GM19468 (cell line): ENCODE measurements around the gene TMX2.
A peak's percentile ranks its signal among the peaks of the same experiment; 100 is the strongest.
"Not testable (repeated sequence)": the region's sequence is repeated elsewhere in the genome, so short reads cannot be mapped to it uniquely, and the experiment has no call there.

Source experiments
- ATAC-seq: cut with Tn5 transposase; IDR thresholded peaks from one replicate; pipeline ENCODE4 v1.9.1; 2021; ENCODE audit warnings: mild to moderate bottlenecking, moderate library complexity, moderate number of reproducible peaks; ENCODE audit not compliant: unreplicated experiment; ENCODE audit errors: extremely low read depth

TMX2 gene

DNA sequence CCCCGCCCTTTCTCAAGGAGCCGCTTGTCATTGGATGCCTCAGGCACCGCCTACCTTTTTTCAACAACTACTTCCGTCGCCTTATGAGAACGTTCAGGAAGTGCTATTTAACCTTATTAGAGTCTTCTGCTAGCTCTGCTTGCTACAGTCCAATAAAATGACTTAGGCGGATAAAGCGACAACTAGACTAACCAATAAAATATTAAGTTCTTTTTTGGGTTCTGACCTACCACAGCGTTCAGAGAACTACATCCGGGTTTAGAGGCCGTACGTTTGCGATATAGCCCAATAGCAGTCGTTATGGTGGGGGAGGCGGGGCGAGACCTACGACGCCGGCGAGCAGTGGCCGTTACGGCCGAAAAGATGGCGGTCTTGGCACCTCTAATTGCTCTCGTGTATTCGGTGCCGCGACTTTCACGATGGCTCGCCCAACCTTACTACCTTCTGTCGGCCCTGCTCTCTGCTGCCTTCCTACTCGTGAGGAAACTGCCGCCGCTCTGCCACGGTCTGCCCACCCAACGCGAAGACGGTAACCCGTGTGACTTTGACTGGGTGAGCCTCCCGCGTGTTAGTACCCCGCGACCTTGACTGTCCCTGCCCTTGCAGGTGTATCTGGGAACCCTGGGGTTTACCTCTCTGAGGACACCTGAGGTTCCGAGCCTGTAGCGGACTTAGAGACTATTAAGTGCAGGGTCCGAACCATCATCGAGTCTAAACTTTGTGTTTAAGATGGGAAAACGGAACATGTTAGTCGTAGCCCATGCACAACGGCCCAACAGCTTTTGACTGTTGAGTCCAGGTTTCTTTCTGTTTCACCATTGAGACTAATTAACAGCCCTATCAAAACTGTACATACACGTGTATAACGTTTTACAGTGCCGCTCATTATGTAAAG is at the start of gene TMX2:
Gene TMX2 (plus strand): TSS at position 338 of the 895 bp plus-strand sequence. CDS start 26 bp downstream, at position 364.
- ATAC-seq, result peak; percentile 96

DNA sequence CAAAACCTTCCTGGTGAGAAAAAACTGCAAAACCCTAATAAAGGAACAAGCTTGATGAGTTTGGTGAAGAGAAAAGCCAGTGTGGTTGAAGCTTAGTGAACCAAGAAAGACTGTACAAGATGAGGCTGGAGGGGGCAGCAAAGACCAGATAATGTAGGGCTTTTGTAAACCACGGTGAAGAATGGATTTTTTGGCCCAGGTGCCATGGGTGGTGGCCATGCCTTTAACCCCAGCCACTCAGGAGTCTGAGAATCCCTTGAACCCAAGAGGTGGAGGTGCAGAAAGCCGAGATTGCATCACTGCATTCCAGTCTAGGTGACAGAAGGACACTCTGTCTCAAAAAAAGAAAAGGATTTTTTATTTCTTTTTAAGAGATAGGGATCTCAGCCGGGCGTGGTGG is 49.5 kb upstream of the TMX2 start:
- ATAC-seq, result no peak

GRCh38 chr11:57663975-57664374 is 48.4 kb upstream of the TMX2 start:
- no peak for ATAC-seq

DNA sequence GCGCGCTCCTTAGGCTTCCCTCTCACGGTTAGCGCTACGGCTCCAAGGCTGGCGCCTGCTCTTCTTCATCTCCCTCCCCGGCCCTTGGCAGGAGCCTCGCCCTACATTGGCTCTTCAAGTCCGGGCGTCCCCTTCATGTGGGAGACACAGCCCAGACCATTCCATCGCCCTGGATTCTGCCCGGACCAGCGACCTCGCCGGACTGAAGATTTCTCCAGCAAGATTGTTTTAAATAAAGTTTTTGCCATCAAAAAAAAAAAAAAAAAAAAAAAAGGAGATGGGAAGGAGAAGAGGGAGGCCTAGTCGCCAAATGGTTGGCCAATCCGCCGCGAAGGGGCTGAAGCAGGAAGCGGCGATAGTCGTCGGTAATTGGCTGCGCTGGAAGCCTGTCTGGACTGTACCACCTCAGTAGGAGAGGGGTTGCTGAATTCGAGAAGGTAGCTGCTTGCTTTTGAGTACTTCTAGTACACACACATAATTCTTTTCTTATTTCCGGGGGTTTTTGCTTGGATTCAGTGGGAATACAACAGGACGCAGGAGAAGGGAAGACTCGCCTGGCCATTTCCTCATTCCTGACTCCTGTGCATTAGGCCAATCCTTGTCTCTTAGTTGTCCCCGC is 45.2 kb upstream of the TMX2 start:
- ATAC-seq, result peak; percentile 26

- ATAC-seq, result peak; percentile 95
Observed at GRCh38 chr11:57667736-57668433, 44.5 kb upstream of the TMX2 start, which contains the start of gene ZDHHC5. Gene ZDHHC5 (plus strand): TSS chr11:57668114. CDS start chr11:57673091, 4,977 bp downstream.

DNA sequence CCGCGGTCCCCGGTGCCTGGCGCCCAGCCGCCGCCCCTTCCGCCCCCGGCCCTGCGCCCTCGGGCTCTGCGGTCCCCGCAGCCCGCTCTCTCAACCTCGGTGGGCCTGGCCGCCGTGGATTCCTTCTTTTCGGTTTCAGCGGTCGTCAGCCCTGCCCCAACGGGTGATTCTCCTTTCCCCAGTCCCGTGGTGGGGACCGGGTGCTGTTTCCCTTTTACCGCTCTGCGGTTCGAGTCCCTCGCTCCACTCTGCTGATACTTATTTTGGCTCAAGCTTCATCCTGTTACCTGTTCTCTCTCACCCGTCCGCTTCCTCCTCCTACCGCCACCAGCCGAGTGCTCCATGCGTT is 44.0 kb upstream of the TMX2 start:
- no peak for ATAC-seq

DNA sequence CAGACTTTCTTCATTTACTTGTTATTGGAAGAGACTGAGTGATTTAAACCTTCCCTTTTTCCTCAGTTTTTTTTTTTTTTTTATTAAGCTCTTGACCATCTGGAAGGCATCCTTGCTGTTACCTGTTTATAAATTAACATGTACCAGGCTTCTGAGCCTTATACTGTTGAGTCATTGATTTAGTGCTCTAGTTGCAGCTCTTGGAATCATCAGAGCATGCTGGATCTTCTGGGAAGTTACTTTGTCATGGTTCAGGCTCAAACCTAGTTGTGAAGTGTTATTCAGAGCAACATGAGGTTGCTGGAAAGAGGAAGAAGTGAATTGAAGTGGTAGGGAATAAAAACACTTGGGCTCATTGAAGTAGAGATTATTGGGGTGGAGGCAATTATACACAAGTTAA is 38.1 kb upstream of the TMX2 start:
- no peak for ATAC-seq

DNA sequence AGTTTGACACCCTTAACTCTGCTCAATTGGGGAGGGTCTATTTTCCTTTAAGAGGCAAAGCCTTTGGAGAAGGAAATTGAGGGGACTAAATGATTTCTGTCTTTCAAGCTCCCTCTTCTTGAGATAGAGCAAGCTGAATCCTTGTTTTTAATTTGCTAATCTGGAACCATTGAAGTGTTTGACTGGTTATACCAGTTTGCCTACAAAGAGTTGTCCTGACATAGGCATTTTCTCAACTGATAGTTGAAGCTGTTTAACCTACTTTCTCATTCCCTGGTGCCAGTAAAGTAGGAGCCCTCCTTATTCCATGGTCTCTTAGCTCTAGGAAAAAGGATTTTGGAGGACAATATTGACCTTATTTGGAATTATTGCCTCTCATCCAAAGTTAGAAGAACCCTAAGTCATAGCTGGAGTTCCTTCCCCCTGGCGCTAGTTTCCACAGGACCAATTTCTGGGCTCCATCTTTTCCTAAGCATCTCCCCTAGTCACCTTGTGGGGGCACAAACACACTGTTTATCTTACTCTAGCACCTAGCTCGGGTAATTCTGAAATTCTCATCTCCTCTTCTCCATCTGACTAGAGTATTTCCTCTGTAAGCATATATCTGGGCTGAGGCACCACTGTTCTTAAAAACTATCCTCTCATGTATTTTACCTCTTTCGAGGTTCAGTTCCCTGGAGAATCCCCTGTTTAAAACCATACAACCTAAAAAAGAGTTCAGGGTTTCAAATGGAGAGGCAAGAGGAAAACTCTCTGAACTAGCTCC is 37.0 kb upstream of the TMX2 start:
- no peak for ATAC-seq

GRCh38 chr11:57679396-57679795 is 33.0 kb upstream of the TMX2 start:
- no peak for ATAC-seq

- peak; percentile 40 for ATAC-seq
Observed at GRCh38 chr11:57680552-57680874, 31.9 kb upstream of the TMX2 start.

GRCh38 chr11:57681168-57681567 is 31.2 kb upstream of the TMX2 start:
- no peak for ATAC-seq

DNA sequence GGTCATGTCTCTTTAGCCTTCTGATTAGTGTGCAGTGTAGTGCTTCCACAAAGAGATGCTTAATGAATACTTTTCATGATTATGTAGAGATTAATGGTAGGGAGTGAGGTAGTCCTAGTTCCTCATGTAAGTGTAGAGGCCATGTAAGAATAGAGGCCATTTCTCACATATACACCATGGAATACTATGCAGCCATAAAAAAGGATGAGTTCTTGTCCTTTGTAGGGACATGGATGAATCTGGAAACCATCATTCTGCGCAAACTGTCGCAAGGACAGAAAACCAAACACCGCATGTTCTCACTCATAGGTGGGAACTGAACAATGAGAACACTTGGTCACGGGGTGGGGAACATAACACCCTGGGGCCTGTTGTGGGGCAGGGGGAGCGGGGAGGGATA is 21.9 kb upstream of the TMX2 start:
- not testable (repeated sequence) for ATAC-seq

DNA sequence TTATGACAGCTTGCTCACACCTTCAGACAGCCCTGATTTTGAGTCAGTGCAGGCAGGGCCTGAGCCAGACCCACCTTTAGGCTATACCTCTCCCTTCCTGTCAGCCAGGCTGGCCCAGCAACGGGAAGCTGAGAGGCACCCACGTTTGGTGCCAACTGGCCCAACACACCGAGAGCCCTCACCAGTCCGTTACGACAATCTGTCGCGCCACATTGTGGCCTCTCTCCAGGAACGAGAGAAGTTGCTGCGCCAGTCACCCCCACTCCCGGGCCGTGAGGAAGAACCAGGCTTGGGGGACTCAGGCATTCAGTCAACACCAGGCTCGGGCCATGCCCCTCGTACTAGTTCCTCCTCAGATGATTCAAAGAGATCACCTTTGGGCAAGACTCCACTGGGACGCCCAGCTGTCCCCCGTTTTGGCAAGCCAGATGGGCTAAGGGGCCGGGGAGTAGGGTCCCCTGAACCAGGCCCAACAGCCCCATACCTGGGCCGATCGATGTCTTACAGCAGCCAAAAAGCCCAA is 13.5 kb upstream of the TMX2 start:
- no peak for ATAC-seq

GRCh38 chr11:57699813-57700212 is 12.6 kb upstream of the TMX2 start:
- no peak for ATAC-seq

DNA sequence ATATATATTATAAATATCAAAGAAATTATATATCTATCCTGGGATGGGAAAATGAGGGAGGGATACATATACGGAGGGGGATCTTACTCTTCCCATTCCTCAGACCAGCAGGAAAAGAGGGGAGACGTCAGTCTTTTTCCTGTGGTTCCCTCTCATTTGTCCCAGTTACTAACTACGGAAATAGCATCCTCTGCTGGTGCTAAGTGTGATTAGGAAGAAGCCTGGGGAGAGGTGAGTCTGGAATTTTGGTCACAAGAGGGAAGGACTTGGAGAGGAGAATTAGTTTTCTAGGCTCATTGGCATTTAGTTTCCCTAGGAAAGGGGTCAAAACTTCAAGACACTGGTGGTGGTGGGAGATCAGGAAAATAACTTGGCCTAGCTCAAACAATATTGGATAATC is 12.0 kb upstream of the TMX2 start:
- ATAC-seq, result no peak

GRCh38 chr11:57703341-57703740 is 9.1 kb upstream of the TMX2 start:
- no peak for ATAC-seq

GRCh38 chr11:57704932-57705331 is 7.5 kb upstream of the TMX2 start:
- no peak for ATAC-seq

DNA sequence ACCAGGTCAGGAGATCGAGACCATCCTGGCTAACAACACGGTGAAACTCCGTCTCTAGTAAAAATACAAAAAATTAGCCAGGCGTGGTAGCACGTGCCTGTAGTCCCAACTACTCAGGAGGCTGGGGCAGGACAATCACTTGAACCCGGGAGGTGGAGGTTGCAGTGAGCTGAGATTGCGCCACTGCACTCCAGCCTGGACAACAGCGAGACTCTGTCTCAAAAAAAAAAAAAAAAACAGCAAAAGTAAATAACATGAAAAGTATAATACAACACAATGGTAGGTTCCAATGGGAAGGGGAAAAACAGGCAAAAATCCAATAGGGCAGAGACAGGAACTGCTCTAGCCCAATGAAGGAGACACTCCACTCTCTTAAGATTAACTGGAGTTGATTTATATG is 7.0 kb upstream of the TMX2 start:
- ATAC-seq, result not testable (repeated sequence)

DNA sequence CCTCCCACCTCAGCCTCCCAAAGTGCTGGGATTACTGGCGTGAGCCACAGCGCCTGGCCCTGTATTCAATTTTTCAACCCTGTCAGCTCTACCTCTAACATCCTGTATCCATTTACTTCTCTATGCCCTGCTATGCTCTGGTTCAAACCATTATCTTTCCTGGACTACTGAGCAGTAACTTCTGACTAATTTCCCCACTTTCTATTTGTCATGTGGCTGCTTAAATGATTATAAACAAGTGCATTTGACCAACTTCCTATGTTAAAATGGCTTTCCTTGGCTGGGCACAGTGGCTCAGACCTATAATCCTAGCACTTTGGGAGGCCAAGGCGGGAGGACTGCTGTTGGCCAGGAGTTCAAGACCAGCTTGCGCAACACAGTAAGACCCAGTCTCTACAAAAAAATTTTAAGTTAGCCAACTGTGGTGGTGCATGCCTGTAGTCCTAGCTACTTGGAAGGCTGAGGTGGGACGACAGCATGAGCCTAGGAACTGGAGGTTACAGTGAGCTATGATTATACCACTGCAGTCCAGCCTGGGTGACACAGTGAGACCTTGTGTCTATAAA is 2.5 kb upstream of the TMX2 start:
- no peak for ATAC-seq
